Stimulated activated CD4-positive, alpha-beta T cell treated with anti-CD3 and anti-CD28 coated beads, Interleukin-15, amount 100 ng/mL, for 24 hours (primary cell): ENCODE measurements around the gene SHANK2.
"Not testable (repeated sequence)": the region's sequence is repeated elsewhere in the genome, so short reads cannot be mapped to it uniquely, and the experiment has no call there.

Experiments used
- DNase-seq: peaks from one replicate; pipeline ENCODE4 v3.0.0-alpha.2; 2020

SHANK2 gene

DNA sequence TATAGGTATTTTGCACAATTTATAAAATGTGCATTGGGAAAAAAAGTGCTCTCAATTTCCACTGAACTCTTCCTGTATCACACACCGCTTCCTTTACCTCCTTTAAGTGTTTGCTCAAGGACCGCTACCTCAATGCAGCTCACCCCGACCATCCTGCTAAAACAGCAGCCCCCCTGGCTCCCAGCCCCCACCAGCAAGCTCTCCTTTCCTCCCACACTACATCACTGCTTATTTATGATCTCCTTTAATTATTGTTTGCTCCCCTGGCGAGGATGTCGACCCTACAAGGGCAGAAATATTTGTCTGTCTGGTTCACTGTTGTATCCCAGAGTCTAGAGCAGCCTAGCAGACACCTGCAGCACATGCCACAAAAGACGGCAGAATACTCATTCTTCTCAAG lies 10.0 kb downstream of the SHANK2 start:
- DNase-seq = no peak

DNA sequence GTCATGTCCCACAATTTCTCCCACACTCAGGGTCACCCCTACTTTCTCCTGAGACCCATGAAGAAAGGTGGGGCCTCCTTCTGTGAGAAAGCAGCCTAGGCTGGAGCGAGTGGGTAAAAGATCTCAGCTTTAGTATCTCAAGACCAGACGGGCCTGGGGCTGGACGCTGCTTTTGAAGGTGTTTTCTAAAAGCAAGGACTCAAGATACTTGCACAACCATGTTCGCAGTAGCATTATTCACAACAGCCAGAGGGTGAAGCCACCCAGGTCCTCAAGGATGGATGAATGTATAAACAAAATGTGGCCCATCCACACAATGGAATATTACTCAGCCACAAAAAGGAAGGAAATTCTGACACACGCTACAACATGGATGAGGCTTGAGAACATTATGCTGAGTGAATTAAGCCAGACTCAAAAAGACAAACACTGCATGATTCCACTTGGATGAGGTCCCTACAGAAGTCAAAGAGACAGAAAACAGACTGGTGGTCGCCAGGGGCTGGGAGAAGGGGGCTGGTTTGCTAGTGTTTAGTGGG lies 10.6 kb downstream of the SHANK2 start:
- DNase-seq = no peak

DNA sequence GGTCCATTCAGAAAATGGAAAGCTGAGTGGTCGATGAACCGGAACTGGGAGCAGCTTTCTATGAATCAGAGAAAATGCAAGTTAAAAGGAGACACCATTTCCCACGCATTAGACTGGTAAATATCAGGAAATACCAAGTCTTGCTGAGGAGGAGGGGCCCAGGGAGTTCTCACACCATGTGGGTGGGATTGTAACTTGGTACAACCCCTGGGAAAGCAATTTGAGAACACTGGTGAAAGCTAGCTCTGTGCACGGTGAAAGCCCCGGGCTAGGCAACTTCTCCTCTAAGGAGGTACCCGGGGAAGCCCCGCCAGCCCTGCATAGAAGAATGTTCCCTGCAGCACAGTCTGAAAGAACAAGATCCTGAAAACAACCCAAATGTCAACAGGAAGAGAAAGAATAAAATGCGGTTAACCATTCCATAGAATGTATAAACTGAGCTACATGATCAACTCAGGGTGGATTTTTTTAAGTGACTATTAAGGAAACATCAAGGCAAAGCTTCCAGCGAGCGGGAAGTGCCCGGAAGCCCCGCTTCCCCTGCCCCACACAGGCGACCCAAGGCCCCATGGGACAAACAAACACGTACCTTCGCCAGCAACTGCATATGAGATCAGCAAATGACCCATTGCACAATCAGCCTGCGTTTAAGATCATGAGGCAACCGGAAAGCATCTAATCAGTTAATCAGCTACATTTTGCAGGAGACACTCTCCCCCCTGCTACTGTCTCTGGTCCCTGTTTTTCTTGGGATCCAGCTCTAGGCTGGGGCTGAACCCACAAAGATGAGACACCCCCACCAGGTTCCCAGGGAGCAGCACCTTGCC lies 11.3 kb downstream of the SHANK2 start:
- DNase-seq = no peak

DNA sequence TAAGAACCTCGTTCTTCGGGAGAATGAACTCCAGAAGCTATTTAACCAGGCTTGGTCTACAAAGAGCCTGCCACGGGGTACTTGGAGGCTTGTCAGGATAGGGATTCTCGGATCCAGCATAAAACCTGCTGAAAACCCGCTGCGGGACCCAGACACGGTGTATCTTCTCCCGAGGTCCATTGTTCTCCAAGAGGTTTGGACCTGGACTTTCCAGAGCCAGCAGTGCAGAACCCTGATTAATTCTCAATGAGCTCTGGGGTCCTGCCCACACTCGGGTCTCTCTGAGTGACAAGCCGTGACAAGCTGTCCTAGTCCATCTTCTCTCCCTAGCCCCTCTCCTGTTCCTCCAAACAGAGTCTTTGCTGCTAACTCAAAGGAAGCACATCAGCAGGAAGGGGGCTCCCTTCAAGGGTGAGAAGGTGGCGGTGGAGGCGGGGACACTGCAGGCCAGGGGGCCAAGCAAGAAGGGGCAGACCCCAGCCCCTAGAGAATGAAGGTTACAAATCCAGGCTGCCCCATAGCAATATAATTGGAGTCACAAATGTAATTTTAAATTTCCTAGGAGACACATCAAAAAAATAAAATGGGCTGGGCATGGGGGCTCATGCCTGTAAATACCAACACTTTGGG lies 12.2 kb downstream of the SHANK2 start:
- no peak for DNase-seq

DNA sequence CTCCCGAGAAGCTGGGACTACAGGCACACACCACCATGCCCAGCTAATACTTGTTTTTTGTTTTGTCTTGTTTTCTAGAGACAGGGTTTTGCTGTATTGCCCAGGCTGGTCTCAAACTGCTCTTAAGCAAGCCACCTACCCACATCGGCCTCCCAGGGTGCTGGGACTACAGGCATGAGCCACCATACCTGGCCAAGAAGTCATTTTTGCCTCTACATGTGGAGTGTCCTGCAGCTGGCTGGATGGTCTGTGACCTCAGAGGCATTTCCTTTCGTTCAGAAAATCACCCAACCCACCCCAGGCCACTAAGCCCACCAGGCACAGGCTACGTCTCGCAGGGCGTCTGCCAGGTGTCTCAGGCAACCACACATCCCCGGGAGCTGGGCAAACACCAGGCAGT lies 12.8 kb downstream of the SHANK2 start:
- no peak for DNase-seq

DNA sequence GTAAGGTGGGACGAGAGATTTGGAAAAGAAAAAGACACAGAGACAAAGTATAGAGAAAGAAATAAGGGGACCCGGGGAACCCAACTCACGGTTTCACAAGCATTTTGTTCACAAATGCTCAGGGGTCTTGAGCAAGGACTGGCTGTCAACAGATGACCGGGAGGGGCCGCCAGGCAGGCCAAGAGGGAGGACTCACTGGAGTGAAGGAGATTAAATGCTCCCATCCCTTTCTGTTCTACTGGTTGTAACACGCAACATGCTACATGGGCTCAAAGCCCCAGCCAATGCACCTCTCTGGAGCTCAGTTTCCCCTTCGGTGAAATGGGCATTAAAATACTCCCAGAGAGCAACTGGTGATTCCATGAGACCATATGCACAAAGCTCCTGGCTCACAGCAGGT lies 13.4 kb downstream of the SHANK2 start:
- DNase-seq = no peak

DNA sequence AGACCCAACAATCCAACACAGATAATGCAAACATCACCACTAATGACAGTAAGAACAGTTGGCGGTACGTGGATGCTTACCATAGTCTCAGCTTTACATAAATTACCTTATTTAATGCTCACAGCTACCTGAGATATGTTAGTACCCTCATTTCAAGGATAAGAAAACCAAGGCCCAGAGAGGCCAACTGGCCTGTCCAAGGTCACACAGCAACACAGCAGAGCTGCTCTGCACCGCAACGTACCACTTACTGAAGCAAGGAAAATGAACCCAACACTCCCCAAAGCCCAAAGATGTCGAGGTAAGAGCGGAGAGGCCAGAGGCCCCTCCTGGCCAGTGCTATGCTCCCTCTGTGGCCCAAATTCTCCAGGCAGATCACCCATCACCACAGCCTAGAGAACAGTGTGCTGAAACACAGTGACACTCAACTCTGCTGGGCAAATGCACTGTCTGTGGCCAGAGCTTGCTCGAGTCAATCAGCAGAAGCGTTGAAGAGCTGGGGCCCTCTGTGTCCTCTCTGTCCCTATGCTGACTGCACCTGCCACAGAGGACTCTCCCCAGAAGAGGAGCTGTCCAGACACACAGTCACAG lies 14.0 kb downstream of the SHANK2 start:
- DNase-seq = no peak

DNA sequence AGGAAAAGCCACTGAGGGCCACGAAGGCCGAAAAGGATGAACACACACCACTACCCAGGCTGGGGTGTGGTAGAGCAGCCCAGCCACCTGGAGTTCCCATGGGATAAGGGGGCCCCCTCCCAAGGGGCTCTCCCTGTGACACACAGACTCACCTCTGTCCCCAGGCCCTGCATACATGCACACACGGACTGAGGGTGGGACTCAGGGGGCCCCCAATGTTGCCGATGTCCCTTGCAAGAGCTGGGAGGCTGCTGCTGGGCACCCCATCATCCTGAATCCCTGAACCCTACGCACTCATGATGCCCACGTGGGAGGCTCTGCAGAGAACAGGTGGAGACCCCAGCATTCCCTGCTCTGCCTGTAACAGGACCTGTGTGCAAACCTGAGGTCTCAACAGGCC lies 14.5 kb downstream of the SHANK2 start:
- DNase-seq = no peak

DNA sequence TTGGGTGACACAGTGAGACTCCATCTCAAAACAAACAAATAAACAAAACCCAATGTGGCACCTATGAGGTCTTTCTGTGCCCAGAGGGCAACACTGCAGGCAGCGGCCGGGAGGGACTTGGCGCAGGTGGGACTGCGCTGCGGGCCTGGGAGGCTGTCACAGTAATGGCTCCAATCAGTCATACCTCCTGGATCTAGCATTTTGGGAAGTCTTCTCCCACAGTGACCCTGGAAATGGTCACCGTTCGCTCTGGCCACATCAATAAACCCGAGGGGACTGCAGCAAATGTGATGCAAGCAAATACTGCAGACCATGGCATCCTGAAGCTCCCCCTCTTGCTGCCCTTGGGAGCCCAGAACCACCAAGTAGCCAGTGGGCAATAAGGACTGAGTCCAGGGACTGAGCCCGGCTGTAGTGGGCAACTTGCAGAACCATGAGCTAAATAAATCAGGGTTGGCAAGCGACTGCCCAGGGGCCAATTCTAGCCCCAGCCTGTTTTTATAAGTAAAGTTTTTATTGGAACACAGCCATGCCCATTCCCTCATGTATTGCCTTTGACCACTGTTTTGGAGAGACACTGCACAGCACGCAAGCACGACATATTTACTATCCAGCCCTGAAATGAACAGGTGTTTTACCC lies 15.4 kb downstream of the SHANK2 start:
- no peak for DNase-seq

DNA sequence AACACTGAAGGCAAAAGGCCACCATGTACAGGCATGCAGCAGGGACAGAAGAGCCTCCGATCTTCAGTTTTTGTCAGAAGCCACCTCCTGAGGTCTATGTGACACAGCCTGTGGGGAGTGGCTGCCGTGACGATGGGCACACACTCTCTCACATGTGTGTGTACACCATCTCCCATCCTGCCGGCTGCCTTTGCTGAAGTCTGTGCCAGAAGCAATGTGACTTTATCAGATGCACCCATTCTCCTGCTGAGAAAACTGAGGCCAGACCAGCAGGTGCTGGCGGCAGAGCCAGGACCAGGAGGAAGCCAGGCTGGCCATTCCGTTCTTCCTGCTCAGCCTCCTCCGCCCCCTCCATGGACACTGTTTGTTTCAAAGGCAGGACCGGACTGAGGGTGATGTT lies 16.7 kb downstream of the SHANK2 start:
- no peak for DNase-seq

DNA sequence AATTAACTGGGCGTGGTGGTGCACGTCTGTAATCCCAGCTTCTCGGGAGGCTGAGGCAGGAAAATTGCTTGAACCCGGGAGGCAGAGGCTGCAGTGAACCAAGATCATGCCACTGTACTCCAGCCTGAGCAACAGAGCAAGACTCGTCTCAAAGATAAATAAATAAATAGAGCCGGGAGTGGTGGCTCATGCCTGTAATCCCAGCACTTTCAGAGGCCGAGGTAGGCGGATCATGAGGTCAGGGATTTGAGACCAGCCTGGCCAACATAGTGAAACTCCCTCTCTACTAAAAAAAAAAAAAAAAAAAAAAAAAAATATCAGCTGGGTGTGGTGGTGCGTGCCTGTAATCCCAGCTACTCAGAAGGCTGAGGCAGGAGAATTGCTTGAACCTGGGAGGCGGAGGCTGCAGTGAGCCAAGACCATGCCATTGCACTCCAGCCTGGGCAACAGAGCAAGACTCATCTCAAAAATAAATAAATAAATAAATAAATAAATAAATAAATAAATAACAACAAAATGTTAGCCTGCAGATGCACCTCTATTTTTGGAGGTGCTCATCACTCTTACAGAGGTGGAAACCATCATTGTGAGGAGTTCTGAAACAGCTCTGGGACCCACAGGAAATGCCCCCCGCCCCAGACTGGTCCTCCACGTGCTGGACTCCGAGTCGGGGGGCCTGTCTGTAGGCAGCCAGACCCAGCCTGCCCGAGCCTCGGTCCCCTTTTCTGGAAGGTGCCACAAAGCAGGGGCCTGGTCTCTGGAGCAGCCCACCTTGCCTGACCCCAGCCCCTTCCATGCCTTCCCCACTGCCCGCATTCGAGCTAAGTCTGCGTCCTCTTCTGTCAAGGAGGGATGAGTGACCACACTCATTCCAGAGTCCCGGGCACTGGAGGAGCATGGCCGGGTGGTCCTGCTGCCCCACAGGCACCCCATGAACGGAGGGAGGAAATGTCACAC lies 18.2 kb downstream of the SHANK2 start:
- DNase-seq = not testable (repeated sequence)

DNA sequence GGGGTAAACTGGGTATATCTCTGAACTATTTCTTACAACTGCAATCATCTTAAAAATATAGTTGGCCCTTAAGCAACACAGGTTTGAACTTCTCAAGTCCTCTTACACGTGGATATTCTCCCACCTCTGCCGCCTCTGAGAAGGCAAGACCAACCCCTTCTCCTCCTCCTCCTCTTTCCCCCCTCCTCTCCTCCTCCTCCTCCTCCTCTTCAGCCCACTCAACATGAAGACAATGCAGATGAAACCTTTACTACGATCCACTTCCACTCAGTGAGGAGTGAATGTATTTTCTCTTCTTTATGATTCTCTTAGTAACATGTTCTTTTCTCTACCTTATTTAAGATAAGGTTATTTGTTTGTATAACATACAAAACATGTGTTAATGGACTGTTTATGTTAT lies 20.0 kb downstream of the SHANK2 start:
- no peak for DNase-seq

DNA sequence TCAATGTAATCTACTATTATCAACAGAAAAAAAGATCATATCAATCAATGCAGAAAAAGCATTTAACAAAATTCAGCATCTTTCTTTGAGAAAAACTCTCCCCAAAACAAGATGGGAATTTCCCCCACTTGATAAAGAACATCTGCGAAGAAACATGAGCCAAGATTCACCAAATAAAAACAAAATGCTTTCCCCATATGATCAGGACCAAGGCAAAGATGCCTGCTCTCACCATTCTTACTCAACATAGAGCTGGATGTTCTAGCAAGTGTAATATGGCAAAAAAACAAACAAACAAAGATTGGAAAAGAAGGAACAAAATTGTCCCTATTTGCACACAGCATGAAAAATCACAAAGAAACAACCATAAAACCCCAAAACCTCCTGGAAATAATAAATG lies 23.4 kb downstream of the SHANK2 start:
- DNase-seq = no peak

DNA sequence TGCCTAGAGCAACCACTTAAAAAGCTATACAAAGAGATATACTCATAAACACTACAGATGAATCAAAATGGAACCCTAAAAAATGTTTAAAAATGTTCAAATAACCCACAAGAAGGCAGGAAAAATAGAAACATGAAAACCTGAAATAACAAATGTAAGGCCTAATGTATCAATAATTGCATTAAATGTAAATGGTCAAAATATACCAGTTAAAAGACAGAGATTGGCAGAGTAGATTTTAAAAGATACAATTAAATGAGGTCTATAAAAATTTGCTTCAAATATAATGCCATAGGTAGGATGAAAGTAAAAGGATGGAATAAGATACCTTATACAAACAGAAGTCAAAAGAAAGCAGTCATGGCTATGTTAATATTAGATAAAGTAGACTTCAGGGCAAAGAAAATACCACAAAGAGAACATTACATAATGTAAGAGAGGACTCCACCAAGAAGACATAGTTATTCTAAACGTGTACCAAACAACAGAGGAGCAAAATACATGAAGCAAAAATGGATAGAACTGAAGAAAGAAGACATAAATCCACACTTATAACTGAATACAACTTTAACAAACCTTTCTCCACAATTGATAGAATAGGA lies 25.2 kb downstream of the SHANK2 start:
- no peak for DNase-seq

DNA sequence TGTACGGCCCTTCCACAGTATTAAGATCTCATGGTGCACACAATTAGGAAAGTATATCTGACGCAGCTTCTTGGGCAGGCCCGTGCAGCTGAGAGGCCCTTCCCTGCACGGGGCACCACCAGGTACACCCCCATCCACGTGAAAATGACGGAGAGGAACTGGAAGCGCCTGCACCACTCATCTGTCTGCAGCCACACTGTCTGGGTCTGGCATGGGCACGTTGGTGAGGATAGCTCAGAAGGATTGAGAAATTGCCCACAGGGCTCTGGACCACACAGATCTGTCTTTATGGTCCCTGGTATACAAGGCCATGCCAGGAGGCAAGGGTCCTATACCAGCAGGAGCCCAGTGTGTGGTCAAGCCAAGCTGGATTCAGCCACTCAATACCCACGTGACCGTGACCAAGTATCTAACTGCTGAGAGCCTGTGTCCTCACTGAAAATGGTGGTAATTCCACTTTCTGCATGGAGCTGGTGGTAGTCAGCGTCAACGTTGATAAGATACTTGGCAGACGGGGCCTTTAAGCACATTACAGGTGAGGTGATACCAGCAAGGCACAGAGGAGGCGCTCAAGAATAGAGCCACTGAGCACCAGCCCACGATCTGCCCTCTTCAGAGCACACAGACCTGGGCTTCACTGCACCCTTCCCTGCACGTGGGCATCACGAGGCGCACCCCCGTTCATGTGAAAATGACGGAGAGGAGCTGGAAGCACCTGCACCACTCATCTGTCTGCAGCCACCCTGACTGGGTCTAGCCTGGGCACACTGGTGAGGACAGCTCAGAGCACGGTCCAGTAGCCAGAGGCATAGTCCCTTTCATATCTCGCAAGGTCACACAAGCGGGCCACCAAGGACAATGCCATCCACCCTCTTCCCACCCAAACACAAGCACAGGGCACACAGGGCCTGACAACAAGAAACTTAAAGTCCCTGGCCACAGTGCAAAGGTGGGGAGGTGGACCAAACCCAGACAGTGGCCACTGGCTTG lies 28.4 kb downstream of the SHANK2 start:
- no peak for DNase-seq

DNA sequence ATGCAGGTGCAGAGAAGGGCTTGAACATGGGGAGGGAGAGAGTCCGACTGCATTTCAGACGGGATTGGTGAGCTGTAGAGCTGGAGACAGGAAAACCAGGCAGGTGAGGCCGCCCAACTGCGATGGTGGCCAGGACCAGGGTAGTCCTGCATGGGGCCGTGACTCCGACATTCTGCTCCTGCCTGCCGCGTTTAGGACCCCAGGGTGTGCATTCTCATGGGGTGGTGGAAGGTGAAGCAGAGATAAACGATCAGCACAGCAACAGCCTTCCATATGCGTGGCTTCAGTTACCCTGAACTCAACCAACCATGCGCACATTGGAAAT lies 29.3 kb downstream of the SHANK2 start:
- DNase-seq = no peak

DNA sequence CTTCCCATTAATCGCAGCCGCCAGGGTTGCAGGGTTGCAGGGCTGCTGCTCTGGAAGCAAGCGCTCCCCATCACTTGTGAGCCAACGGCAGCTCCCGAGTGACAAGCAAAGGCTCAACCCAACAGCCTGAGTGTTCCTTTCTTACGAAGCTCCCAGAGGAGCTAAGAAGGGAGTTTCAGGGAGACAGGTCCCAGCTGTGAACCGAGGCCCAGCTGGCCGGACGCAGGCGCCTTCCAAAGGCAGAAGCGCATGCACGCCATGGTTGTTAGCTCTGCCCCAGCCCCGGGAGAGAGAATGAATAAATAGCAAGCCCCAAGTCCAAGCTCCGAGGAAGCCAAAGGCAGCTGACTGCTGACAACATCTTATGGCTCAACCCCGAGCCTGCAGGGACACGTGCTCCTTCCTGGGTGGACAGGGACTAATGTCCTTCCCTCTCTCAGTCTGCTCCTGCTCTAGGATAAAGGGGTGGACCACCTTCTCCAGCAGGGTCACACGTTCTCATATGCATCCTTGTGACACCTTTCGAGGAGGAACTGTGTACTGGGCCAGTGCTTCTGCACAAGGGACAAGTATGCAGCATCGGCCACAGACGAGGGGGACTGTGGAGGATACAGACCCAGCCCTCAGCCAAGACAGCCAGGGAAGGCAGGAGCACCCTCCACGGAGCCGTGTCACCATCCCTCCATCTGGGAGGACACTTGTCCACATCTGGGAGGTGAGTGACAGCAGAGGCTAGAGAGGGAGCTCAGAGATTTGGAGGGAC lies 29.9 kb downstream of the SHANK2 start:
- DNase-seq = no peak

DNA sequence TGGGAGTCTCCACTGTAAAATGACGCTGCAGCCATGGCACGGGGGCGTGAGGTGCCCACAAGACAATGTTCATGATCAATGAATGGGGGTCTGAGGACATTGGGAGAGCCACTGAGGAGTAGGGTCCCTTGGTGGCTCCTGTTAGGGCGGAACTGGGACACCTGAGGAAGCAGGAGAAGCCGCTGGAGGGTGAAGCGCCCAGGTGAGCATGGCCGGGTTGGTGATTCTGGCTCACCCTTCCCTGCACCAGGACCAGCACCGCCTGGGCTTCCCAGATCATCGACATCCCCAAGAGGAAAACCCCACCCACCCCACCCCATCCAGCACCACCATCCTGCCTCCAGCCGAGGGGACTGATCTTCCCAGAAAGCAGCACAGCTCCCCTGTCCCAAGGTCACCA lies 30.6 kb downstream of the SHANK2 start:
- no peak for DNase-seq

DNA sequence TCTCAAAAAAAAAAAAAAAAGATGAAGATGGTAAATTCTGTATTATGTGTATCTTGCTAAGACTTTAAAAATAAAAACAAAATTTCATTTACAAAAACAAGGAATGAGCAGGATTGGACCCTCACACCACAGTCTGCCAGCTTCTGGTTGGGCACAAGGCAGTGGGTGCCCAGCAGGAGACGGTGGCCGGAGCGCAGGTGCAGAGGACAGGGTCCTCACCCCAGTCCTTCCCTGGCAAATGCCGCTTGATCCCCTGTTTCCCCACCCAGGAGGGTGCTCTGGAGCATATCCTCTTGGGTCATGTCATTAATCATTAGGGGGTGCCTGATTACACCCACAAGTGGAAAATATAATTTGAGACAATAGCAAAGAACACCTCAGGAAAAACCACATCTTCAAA lies 31.2 kb downstream of the SHANK2 start:
- no peak for DNase-seq
